Stomach (tissue), 4 donors: ENCODE data around the gene STOML1.

Experiments used
- POLR2AphosphoS5 ChIP-seq, 3 donors: sonication (generic); formaldehyde crosslinking; IDR thresholded peaks; one replicate each; pipeline ENCODE4 v1.6.1; 2016; ENCODE audit warnings: antibody characterized with exemption in 3 of 3
- TF ChIP-seq, protein P1 (sequence below), 7 experiments: fragments of 450-650 bp in 4 of 7; fragments of 200-600 bp in 3 of 7; sonication (generic) in 3 of 7; IDR thresholded peaks; one replicate each; pipeline ENCODE4 v1.5.1; 2016 to 2019; ENCODE audit warnings: antibody characterized with exemption in 7 of 7, control low read depth in 2 of 7, mild to moderate bottlenecking in 1 of 7

GRCh38 chr15:74022706-74023470 is 30.8 kb upstream of the STOML1 start:
- TF ChIP-seq, protein P1, sequence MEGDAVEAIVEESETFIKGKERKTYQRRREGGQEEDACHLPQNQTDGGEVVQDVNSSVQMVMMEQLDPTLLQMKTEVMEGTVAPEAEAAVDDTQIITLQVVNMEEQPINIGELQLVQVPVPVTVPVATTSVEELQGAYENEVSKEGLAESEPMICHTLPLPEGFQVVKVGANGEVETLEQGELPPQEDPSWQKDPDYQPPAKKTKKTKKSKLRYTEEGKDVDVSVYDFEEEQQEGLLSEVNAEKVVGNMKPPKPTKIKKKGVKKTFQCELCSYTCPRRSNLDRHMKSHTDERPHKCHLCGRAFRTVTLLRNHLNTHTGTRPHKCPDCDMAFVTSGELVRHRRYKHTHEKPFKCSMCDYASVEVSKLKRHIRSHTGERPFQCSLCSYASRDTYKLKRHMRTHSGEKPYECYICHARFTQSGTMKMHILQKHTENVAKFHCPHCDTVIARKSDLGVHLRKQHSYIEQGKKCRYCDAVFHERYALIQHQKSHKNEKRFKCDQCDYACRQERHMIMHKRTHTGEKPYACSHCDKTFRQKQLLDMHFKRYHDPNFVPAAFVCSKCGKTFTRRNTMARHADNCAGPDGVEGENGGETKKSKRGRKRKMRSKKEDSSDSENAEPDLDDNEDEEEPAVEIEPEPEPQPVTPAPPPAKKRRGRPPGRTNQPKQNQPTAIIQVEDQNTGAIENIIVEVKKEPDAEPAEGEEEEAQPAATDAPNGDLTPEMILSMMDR (IDR thresholded peaks at IDR 0.05), result no peak
- no peak for TF ChIP-seq POLR2AphosphoS5 (IDR thresholded peaks at IDR 0.05)
